A673 (cell line): Measurements from ENCODE around the gene CYP4B1.

ENCODE experiments used
- CTCF ChIP-seq: fragments of 300-800, 200-600 bp; sonication (generic); conservative IDR thresholded peaks from 2 replicates; pipeline ENCODE4 v1.5.1; 2017; ENCODE audit warnings: low read depth, mild to moderate bottlenecking, antibody characterized with exemption, low read length, moderate library complexity, mixed read lengths
- EZH2 ChIP-seq: fragments of 200-600 bp; sonication (generic); IDR thresholded peaks from 2 replicates; pipeline ENCODE4 v1.6.1; 2017; ENCODE audit warnings: borderline replicate concordance, low read depth, mild to moderate bottlenecking, mixed read lengths, antibody characterized with exemption, low read length; ENCODE audit not compliant: poor library complexity, severe bottlenecking

GRCh38 chr1:46811053-46811452 lies 12.2 kb downstream of the CYP4B1 start:
- TF ChIP-seq CTCF (no peak), EZH2 (no peak)
